ENCODE data around the gene DMXL1.
A peak's percentile ranks its signal among the peaks of the same experiment; 100 is the strongest.

The DMXL1 gene

DNA sequence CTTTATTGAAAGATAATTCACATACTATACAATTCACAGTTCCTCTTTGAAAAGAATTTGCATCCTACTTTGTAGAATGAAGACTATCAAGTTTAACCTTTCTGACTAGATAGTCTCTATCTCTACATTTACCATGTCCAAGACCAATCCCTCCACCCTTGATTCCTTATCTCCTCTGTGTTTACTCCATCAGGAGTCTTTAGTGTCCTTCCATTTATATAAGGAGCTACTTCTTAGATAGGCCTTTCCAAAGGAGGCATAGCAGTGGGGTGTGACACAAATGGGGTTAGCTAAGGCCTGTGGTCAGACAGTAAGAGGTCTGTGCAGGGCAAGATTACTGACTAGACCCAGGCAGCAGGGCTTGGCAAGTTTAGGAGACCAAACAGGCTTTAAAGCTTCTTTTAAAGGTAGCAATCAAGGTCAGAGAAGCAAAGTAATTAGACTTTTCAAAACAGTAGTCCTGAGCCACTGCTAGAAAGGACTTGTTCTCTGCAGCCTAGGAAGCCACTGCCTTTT is 11.1 kb upstream of the DMXL1 start:
- no peak overlapping the region for H3K4me3 ChIP-seq (ENCODE audit: low read depth, low read length)
- DNase-seq (ENCODE audit: low read depth), result no peak
- TF ChIP-seq MYC (IDR thresholded peaks at IDR 0.05; ENCODE audit: low read depth, low read length) (no peak), POLR2A (IDR thresholded peaks at IDR 0.05; ENCODE audit: extremely low read depth, insufficient read length) (no peak)
- TF ChIP-seq, protein P1, sequence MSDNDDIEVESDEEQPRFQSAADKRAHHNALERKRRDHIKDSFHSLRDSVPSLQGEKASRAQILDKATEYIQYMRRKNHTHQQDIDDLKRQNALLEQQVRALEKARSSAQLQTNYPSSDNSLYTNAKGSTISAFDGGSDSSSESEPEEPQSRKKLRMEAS (IDR thresholded peaks at IDR 0.05; ENCODE audit: low read depth, low read length), result no peak
- TF ChIP-seq, protein P2, sequence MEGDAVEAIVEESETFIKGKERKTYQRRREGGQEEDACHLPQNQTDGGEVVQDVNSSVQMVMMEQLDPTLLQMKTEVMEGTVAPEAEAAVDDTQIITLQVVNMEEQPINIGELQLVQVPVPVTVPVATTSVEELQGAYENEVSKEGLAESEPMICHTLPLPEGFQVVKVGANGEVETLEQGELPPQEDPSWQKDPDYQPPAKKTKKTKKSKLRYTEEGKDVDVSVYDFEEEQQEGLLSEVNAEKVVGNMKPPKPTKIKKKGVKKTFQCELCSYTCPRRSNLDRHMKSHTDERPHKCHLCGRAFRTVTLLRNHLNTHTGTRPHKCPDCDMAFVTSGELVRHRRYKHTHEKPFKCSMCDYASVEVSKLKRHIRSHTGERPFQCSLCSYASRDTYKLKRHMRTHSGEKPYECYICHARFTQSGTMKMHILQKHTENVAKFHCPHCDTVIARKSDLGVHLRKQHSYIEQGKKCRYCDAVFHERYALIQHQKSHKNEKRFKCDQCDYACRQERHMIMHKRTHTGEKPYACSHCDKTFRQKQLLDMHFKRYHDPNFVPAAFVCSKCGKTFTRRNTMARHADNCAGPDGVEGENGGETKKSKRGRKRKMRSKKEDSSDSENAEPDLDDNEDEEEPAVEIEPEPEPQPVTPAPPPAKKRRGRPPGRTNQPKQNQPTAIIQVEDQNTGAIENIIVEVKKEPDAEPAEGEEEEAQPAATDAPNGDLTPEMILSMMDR (IDR thresholded peaks at IDR 0.05; ENCODE audit: low read depth, low read length), result no peak

DNA sequence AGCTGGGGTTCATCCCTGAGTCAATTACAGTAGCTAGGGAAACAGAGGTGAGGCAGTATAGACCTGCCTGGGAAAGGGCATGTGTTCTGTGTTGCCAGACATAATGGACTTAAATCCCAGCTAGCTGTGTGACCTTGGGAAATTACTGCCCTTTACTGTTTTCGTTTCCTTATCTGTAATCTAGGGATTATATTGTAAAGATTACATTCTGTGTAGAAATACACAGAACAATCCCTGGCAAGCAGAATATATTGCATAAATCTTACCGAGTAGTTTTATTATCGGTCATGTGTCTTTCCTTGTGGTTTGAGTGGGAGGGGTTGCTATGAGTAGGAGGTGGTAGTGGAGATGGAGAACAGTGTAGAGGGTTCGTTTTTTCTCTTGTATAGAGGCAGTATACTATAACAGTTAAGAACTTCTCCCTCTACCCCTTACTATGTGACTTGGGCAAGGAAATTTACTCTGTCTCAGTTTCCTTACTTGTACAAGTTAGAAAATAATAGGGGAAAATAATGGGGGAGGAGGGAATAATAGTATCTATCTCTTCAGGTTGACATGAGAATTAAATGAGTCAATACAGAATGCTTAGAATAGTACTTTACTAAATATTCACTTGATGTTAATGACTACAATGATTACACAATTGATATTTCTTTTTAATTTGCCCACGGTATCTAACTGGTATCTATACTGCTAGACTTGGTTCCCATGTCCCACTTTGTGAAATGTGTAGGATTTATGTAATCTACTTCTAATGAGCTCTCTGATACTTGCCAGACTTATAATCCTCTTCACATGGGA is 7.1 kb upstream of the DMXL1 start:
- TF ChIP-seq MYC (IDR thresholded peaks at IDR 0.05; ENCODE audit: low read depth, low read length), result no peak
- no peak for TF ChIP-seq POLR2A (IDR thresholded peaks at IDR 0.05; ENCODE audit: extremely low read depth, insufficient read length)
- TF ChIP-seq, protein P1 (IDR thresholded peaks at IDR 0.05; ENCODE audit: low read depth, low read length), result no peak
- TF ChIP-seq, protein P2 (IDR thresholded peaks at IDR 0.05; ENCODE audit: low read depth, low read length), result no peak

DNA sequence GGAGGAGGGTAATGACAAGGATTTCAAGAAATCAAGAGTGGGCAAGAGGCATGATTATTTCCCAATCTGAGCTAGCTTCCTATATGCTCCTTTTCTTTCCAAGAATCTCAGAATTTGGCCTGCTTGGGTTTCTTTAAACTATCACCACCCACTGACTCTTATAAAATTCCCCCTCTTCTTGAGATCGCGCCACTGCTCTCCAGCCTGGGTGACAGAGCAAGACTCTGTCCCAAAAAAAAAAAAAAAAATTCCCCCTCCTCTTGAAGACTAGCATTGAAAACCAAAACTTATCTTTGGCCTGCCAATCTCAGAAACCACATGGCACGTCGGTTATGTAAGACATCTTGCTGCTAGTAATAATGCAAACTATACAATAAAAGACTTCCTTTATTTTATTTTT is 3.4 kb upstream of the DMXL1 start:
- TF ChIP-seq POLR2A (IDR thresholded peaks at IDR 0.05; ENCODE audit: extremely low read depth, insufficient read length), result no peak
- TF ChIP-seq MYC (IDR thresholded peaks at IDR 0.05; ENCODE audit: low read depth, low read length), result no peak
- TF ChIP-seq, protein P1 (IDR thresholded peaks at IDR 0.05; ENCODE audit: low read depth, low read length), result no peak
- TF ChIP-seq, protein P2 (IDR thresholded peaks at IDR 0.05; ENCODE audit: low read depth, low read length), result no peak
- no peak for DNase-seq (ENCODE audit: low read depth)

More for the DNA sequence above, 7.1 kb upstream of the DMXL1 start:
- peak; percentile 87 for DNase-seq (ENCODE audit: low read depth)
- peak overlapping the region; percentile 22 for H3K4me3 ChIP-seq (ENCODE audit: low read depth, low read length)

DNA sequence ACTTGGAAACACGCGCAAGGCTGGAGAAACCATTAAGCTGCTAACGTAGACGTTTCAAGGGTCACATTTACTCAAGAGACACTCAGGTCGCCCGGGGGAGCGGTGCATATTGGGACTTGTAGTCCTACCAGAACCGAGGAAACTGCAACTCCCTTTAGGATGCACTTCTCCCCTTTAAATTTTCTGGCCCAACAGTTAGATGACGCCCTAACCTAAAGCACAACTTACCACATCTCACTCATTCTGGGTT is 384 bp upstream of the DMXL1 start:
- TF ChIP-seq, protein P2 (IDR thresholded peaks at IDR 0.05; ENCODE audit: low read depth, low read length), result no peak
- TF ChIP-seq, protein P1 (IDR thresholded peaks at IDR 0.05; ENCODE audit: low read depth, low read length), result no peak
- TF ChIP-seq POLR2A (IDR thresholded peaks at IDR 0.05; ENCODE audit: extremely low read depth, insufficient read length) (no peak), MYC (IDR thresholded peaks at IDR 0.05; ENCODE audit: low read depth, low read length) (no peak)
- DNase-seq (ENCODE audit: low read depth), result no peak
- H3K4me3 ChIP-seq (ENCODE audit: low read depth, low read length), result peak overlapping the region; percentile 93

More for the DNA sequence above, 3.4 kb upstream of the DMXL1 start:
- no peak overlapping the region for H3K4me3 ChIP-seq (ENCODE audit: low read depth, low read length)

DNA sequence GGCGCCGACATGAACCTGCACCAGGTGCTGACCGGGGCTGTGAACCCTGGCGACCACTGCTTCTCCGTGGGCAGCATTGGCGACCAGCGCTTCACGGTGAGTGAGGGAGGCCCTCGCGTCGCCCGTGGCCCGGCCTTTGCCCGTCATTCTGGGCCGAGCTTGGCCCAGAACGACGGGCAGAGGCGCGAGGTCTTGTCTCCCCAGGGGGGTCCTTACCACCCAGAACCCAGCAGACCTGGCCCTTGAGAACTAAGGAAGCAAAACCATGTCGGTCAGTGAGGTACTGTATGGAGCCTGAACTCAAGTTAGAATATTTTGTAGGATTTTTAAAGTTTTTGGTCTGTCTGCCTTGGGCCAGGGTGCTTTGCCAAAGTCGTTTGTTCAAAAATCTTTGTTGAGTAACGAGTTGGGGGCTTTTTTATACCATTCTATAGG is 691 bp downstream of the DMXL1 start:
- peak overlapping the region; percentile 93 for H3K4me3 ChIP-seq (ENCODE audit: low read depth, low read length)
- DNase-seq (ENCODE audit: low read depth), result peak; percentile 53
- TF ChIP-seq MYC (IDR thresholded peaks at IDR 0.05; ENCODE audit: low read depth, low read length) (no peak), POLR2A (IDR thresholded peaks at IDR 0.05; ENCODE audit: extremely low read depth, insufficient read length) (no peak)
- TF ChIP-seq, protein P2 (IDR thresholded peaks at IDR 0.05; ENCODE audit: low read depth, low read length), result no peak
- TF ChIP-seq, protein P1 (IDR thresholded peaks at IDR 0.05; ENCODE audit: low read depth, low read length), result no peak

All from NB4 (cell line).